MM.1S (cell line): ENCODE results near the gene FGR.

ENCODE experiments used
- DNase-seq: peaks from one replicate; pipeline ENCODE4 v3.0.0-alpha.2; 2015
- H2AFZ ChIP-seq: fragments of 300-600 bp; sonication (generic); 2 replicates; pipeline ENCODE4 v1.6.0; 2016; ENCODE audit warnings: antibody characterized with exemption, low read length
- H3F3A ChIP-seq: fragments of 300-600 bp; sonication (generic); 2 replicates; pipeline ENCODE4 v1.6.1; 2016; ENCODE audit warnings: mild to moderate bottlenecking, antibody characterized with exemption, low read length, moderate library complexity, mixed read lengths; ENCODE audit not compliant: insufficient read depth
- H3K27ac ChIP-seq: fragments of 300-600 bp; sonication (generic); 2 replicates; pipeline ENCODE4 v1.5.1; 2016; ENCODE audit warnings: mild to moderate bottlenecking, low read length
- H3K27me3 ChIP-seq: fragments of 300-600 bp; sonication (generic); replicated peaks from 2 replicates; pipeline ENCODE4 v1.6.0; 2016; ENCODE audit warnings: low read length; ENCODE audit not compliant: insufficient read depth
- H3K36me3 ChIP-seq: fragments of 300-600 bp; sonication (generic); replicated peaks from 2 replicates; pipeline ENCODE4 v1.6.1; 2016; ENCODE audit warnings: mild to moderate bottlenecking, low read length, mixed read lengths; ENCODE audit not compliant: insufficient read depth
- H3K4me1 ChIP-seq: fragments of 300-600 bp; sonication (generic); 2 replicates; pipeline ENCODE4 v1.6.1; 2016; ENCODE audit warnings: low read length, mixed read lengths
- H3K4me2 ChIP-seq: fragments of 300-600 bp; sonication (generic); 2 replicates; pipeline ENCODE4 v1.6.0; 2016; ENCODE audit warnings: low read depth, low read length
- H3K4me3 ChIP-seq: fragments of 300-600 bp; sonication (generic); 2 replicates; pipeline ENCODE4 v1.5.1; 2016; ENCODE audit warnings: low read length, mixed read lengths
- H3K79me2 ChIP-seq: fragments of 300-600 bp; sonication (generic); 2 replicates; pipeline ENCODE4 v1.6.1; 2016; ENCODE audit warnings: mixed run types, low read length, mixed read lengths
- H3K9ac ChIP-seq: fragments of 300-600 bp; sonication (generic); 2 replicates; pipeline ENCODE4 v1.6.1; 2016; ENCODE audit warnings: low read length, mixed read lengths
- H3K9me2 ChIP-seq: fragments of 300-600 bp; sonication (generic); replicated peaks from 2 replicates; pipeline ENCODE4 v1.6.1; 2016; ENCODE audit warnings: mild to moderate bottlenecking, low read length, mixed read lengths; ENCODE audit not compliant: insufficient read depth
- H3K9me3 ChIP-seq: fragments of 300-600 bp; sonication (generic); replicated peaks from 2 replicates; pipeline ENCODE4 v1.6.1; 2016; ENCODE audit warnings: mild to moderate bottlenecking, low read length, mixed read lengths; ENCODE audit not compliant: insufficient read depth
- H4K20me1 ChIP-seq: fragments of 300-600 bp; sonication (generic); 2 replicates; pipeline ENCODE4 v1.6.1; 2016; ENCODE audit warnings: mild to moderate bottlenecking, low read length, moderate library complexity, mixed read lengths; ENCODE audit not compliant: insufficient read depth
- CTCF ChIP-seq: fragments of 300-600 bp; sonication (generic); IDR thresholded peaks from 2 replicates; pipeline ENCODE4 v1.5.1; 2016; ENCODE audit warnings: antibody characterized with exemption, low read length, mixed read lengths
- EZH2 ChIP-seq: fragments of 300-600 bp; sonication (generic); optimal IDR thresholded peaks from 2 replicates; pipeline ENCODE3; 2017; ENCODE audit warnings: low read depth, mild to moderate bottlenecking, antibody characterized with exemption, low read length, mixed read lengths
- EZH2phosphoT487 ChIP-seq: fragments of 300-600 bp; sonication (generic); IDR thresholded peaks from 2 replicates; pipeline ENCODE4 v1.6.1; 2018; ENCODE audit warnings: antibody characterized with exemption, low read length

The FGR gene

DNA sequence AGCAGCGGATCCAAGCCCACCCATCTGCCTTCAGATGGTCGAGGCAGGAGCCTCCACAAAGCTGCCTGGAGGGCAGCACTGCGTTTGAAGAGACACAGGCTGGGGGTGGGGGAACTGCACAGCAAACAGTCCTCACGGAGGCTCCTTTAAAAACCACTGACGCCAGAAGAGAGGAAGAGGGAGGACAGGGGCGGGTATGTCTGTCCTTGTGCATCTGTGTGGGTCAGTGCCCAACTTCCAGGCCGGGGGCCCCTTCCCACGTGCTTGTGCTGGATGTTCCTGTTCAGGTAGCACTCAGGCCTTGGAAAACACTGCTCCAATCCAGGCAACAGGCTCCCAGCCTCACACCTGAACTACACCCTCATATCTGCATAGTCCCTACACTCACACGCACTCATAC lies 38.7 kb downstream of the FGR start:
- Histone ChIP-seq H3K4me2 (no peak overlapping the region), H3K79me2 (no peaks in the 10 kb centered on the region), H3K9ac (no peak overlapping the region)

GRCh38 chr1:27595597-27595996 lies 39.4 kb downstream of the FGR start:
- DNase-seq: no peak
- H3K9ac ChIP-seq: no peak overlapping the region
- H3K4me1 ChIP-seq: no peaks in the 10 kb centered on the region
- no peaks in the 10 kb centered on the region for H4K20me1 ChIP-seq
- H3K4me3 ChIP-seq: no peak overlapping the region
- no peaks in the 10 kb centered on the region for H3K9me2 ChIP-seq
- H3K27ac ChIP-seq: no peak overlapping the region
- H3F3A ChIP-seq: no peaks in the 10 kb centered on the region
- no peak overlapping the region for H3K4me2 ChIP-seq
- H2AFZ ChIP-seq: no peak overlapping the region
- H3K36me3 ChIP-seq: no peaks in the 10 kb centered on the region
- H3K27me3 ChIP-seq: no peaks in the 10 kb centered on the region
- no peaks in the 10 kb centered on the region for H3K79me2 ChIP-seq
- no peak for TF ChIP-seq EZH2phosphoT487
- H3K9me3 ChIP-seq: no peaks in the 10 kb centered on the region

More for the DNA sequence above, 38.7 kb downstream of the FGR start:
- H3K27me3 ChIP-seq: no peaks in the 10 kb centered on the region
- H2AFZ ChIP-seq: no peak overlapping the region
- DNase-seq: no peak
- no peaks in the 10 kb centered on the region for H3K9me2 ChIP-seq
- H3K4me1 ChIP-seq: no peaks in the 10 kb centered on the region
- H3F3A ChIP-seq: no peaks in the 10 kb centered on the region
- TF ChIP-seq CTCF: no peak
- no peak for TF ChIP-seq EZH2phosphoT487
- no peak for TF ChIP-seq EZH2
- H3K36me3 ChIP-seq: no peaks in the 10 kb centered on the region
- H3K9me3 ChIP-seq: no peaks in the 10 kb centered on the region
- no peak overlapping the region for H3K27ac ChIP-seq
- no peaks in the 10 kb centered on the region for H4K20me1 ChIP-seq
- H3K4me3 ChIP-seq: no peak overlapping the region

- Histone ChIP-seq H3K9me3 (no peaks in the 10 kb centered on the region), H3K4me3 (no peak overlapping the region), H3K27me3 (no peaks in the 10 kb centered on the region), H3K79me2 (no peaks in the 10 kb centered on the region), H3K27ac (no peak overlapping the region), H3K9ac (no peak overlapping the region), H3K9me2 (no peaks in the 10 kb centered on the region), H2AFZ (no peak overlapping the region), H4K20me1 (no peaks in the 10 kb centered on the region), H3K4me1 (no peaks in the 10 kb centered on the region), H3K36me3 (no peaks in the 10 kb centered on the region), H3F3A (no peaks in the 10 kb centered on the region), H3K4me2 (no peak overlapping the region)
- TF ChIP-seq EZH2phosphoT487 (no peak), EZH2 (no peak), CTCF (no peak)
- no peak for DNase-seq
Observed at GRCh38 chr1:27594564-27595510, 40.1 kb downstream of the FGR start.
